Prostate gland (tissue), 2 donors: Measurements from ENCODE around the gene COL23A1. TPM values are rescaled to one million over a fixed set of nuclear protein-coding genes. Genes with fewer than 3 reads are reported as not detected.
"Not testable (repeated sequence)": the region's sequence is repeated elsewhere in the genome, so short reads cannot be mapped to it uniquely, and the experiment has no call there.

ENCODE experiments used
- DNase-seq: peaks from one replicate; pipeline ENCODE4 v3.0.0-alpha.2; 2019; ENCODE audit warnings: low spot score
- H3K27ac ChIP-seq, 2 donors: fragments of 200-600 bp; sonication (generic); 2 replicates each; pipeline ENCODE4 v1.5.1; 2017 to 2019
- H3K27me3 ChIP-seq: fragments of 200-600 bp; sonication (generic); replicated peaks from 2 replicates; pipeline ENCODE4 v1.5.1; 2019; ENCODE audit not compliant: insufficient read depth
- H3K36me3 ChIP-seq, 2 donors: fragments of 200-600 bp; sonication (generic); 1 replicate in 1 of 2; 2 replicates in 1 of 2; pipeline versions ENCODE4 v1.5.1 to v1.8.1; 2017 to 2019
- H3K4me1 ChIP-seq: fragments of 200-600 bp; sonication (generic); replicated peaks from 2 replicates; pipeline ENCODE4 v1.5.1; 2019
- H3K4me3 ChIP-seq, 2 donors: fragments of 200-600 bp; sonication (generic); 2 replicates each; pipeline ENCODE4 v1.5.1; 2017 to 2019
- H3K9me3 ChIP-seq: fragments of 200-600 bp; sonication (generic); 2 replicates; pipeline ENCODE4 v1.5.1; 2017
- CTCF ChIP-seq, 4 experiments: fragments of 200-600 bp in 2 of 4; fragments of 450-650 bp in 2 of 4; sonication (generic) in 2 of 4; IDR thresholded peaks; 1 replicate in 3 of 4; 2 replicates in 1 of 4; pipeline ENCODE4 v1.5.1; 2016 to 2019; ENCODE audit warnings: antibody characterized with exemption in 4 of 4, mild to moderate bottlenecking in 2 of 4, moderate library complexity in 2 of 4
- POLR2A ChIP-seq: fragments of 450-650 bp; IDR thresholded peaks from one replicate; pipeline ENCODE4 v1.6.1; 2016; ENCODE audit warnings: antibody characterized with exemption, mild to moderate bottlenecking
- POLR2AphosphoS5 ChIP-seq: sonication (generic); formaldehyde crosslinking; IDR thresholded peaks from one replicate; pipeline ENCODE4 v1.6.1; 2017; ENCODE audit warnings: antibody characterized with exemption
- WGBS: methylation state at CpG from one replicate; pipeline ENCODE4 v1.1.5; 2018; 5-methylcytosine and 5-hydroxymethylcytosine counted together
- intact Hi-C: fragments of 100-400 bp; cut with DNase I; formaldehyde crosslinking; loops from one replicate; pipeline ENCODE4 v1.14.2; 2022
- total RNA-seq, 2 donors: library from RNA; depleted of rRNA; stranded (reverse); fragments of >200 nt; gene quantifications; one replicate each; pipeline ENCODE4 v1.1.0, GENCODE V29; 2016

The COL23A1 gene
- total RNA-seq, 2 donors from 2014 or later, result 2.7 to 6.1 TPM

DNA sequence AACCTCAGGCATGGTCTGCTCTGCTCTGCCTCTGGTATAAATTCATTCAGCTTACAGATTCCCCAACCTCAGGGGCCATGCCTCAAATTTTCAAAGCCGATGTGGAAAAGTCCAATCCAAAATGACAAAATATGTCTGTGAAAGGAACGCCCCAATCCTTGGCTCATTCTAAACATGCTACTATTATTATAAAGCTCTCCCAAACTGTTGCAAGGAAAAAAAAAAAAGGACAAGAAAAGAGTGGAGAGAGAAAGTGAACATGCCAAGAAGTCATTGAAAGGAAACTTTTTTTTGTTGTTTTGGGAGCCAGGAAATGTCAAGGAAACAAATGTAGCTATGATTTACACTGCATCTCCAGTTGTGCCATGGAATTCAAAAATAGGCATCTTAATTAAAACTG, 3.8 kb downstream of the COL23A1 start:
- no peak overlapping the region for H3K27ac ChIP-seq
- TF ChIP-seq POLR2A, result no peak
- TF ChIP-seq POLR2AphosphoS5, result no peak
- no peak for TF ChIP-seq CTCF (IDR thresholded peaks at IDR 0.05)
- H3K4me3 ChIP-seq, result no peak overlapping the region
- WGBS, result 38% methylated on average over 2 of the region's 2 CpGs
- DNase-seq, result no peak
- H3K4me1 ChIP-seq, result peaks cover 18% of the 10 kb centered on the region
- intact Hi-C loops, result no loop called here
- H3K36me3 ChIP-seq, result no peaks in the 10 kb centered on the region
- no peaks in the 10 kb centered on the region for H3K27me3 ChIP-seq
- no peaks in the 10 kb centered on the region for H3K9me3 ChIP-seq

DNA sequence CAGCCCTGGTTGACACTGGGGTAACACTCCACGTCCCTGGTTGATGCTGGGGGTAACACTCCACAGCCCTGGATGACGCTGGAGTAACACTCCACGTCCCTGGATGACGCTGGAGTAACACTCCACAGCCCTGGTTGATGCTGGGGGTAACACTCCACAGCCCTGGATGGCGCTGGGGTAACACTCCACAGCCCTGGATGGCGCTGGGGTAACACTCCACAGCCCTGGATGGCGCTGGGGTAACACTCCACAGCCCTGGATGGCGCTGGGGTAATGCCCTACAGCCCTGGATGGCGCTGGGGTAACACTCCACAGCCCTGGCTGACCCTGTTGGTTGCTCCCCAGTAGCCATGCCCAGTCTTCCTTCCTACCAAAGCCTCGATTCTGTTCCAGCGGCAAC, 4.8 kb downstream of the COL23A1 start:
- H3K36me3 ChIP-seq, intact Hi-C loops, H3K27me3 ChIP-seq, H3K9me3 ChIP-seq, H3K4me3 ChIP-seq, H3K27ac ChIP-seq: not testable (repeated sequence)
- DNase-seq, result peak; percentile 57
- 76% methylated on average over 11 of the region's 11 CpGs for WGBS
- peaks cover 17% of the 10 kb centered on the region for H3K4me1 ChIP-seq

DNA sequence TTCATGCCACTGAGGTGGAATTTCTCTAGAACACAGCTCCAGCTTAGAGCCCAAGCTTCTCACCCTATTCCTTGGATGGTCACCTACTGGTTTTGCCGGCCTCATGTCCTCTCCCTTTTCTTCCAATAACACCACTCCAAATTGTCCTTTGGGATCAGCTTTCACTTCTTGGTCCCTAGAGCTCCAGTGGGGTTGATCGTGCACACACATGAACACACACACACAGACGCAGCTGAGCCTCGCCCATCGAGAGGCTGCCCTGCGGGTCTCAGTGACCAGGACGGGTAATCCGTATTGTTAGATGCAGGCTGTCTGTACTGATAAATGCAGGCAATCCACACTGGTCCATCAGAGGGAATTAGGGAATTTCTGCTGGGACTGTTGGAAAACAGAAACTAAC, 6.9 kb downstream of the COL23A1 start:
- no peaks in the 10 kb centered on the region for H3K27me3 ChIP-seq
- H3K36me3 ChIP-seq, result no peaks in the 10 kb centered on the region
- no peaks in the 10 kb centered on the region for H3K9me3 ChIP-seq
- peaks cover 6% of the 10 kb centered on the region for H3K4me1 ChIP-seq
- H3K27ac ChIP-seq, result no peak overlapping the region
- H3K4me3 ChIP-seq, result no peak overlapping the region
- 93% methylated on average over 8 of the region's 8 CpGs for WGBS
- no peak for DNase-seq
- intact Hi-C loops, result no loop called here
- TF ChIP-seq POLR2AphosphoS5 (no peak), POLR2A (no peak), CTCF (IDR thresholded peaks at IDR 0.05) (no peak)

DNA sequence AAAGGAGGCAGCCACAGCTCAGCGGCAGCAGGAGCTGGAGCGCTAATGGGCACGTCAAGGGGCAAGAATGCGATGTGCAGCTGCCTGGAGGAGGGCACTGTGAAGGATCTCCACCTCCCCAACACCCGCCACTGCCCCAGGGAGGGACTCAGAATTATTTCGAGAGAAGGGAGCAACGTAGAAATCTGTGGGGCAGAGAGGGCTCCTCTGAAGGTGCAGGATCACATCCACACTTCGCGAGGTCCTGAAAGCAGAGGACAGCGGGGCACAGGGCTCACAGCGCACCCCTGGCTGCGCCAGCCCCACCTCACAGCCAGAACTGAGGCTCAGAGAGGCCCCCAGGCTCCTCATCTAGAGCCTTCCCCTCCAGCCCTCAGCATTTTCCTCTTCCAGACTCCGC, 7.9 kb downstream of the COL23A1 start:
- no peaks in the 10 kb centered on the region for H3K36me3 ChIP-seq
- no peaks in the 10 kb centered on the region for H3K9me3 ChIP-seq
- H3K27ac ChIP-seq, result no peak overlapping the region
- TF ChIP-seq POLR2AphosphoS5 (no peak), POLR2A (no peak), CTCF (IDR thresholded peaks at IDR 0.05) (no peak)
- intact Hi-C loops, result no loop called here
- H3K27me3 ChIP-seq, result no peaks in the 10 kb centered on the region
- H3K4me3 ChIP-seq, result no peak overlapping the region
- H3K4me1 ChIP-seq, result no peaks in the 10 kb centered on the region
- DNase-seq, result no peak
- 69% methylated on average over 11 of the region's 13 CpGs for WGBS

DNA sequence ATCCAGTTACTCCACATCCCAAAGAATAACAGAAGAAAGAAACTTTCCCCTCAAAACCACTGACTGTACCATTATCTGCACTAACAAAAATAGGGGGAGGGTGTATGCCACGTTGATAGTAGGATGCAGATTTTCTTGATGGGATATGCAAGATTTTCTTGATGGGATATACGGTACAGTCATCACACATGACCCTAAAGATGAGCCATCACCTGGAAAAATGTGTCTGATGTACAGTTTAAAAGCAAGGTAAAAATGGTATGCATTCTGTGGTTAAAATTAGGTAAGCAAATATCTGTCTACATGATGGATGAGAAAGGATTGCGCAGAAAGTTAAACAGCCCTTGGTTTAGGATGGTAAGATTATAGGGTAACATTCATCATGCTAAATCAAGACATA, 8.6 kb downstream of the COL23A1 start:
- Histone ChIP-seq H3K9me3 (no peaks in the 10 kb centered on the region), H3K27ac (no peak overlapping the region), H3K27me3 (no peaks in the 10 kb centered on the region), H3K4me3 (no peak overlapping the region), H3K4me1 (no peaks in the 10 kb centered on the region), H3K36me3 (no peaks in the 10 kb centered on the region)
- WGBS, result 60% methylated on average over 3 of the region's 3 CpGs
- intact Hi-C loops, result no loop called here
- TF ChIP-seq CTCF (IDR thresholded peaks at IDR 0.05) (no peak), POLR2AphosphoS5 (no peak), POLR2A (no peak)
- no peak for DNase-seq
